ENCODE data around the gene ESYT1.

ESYT1 gene

DNA sequence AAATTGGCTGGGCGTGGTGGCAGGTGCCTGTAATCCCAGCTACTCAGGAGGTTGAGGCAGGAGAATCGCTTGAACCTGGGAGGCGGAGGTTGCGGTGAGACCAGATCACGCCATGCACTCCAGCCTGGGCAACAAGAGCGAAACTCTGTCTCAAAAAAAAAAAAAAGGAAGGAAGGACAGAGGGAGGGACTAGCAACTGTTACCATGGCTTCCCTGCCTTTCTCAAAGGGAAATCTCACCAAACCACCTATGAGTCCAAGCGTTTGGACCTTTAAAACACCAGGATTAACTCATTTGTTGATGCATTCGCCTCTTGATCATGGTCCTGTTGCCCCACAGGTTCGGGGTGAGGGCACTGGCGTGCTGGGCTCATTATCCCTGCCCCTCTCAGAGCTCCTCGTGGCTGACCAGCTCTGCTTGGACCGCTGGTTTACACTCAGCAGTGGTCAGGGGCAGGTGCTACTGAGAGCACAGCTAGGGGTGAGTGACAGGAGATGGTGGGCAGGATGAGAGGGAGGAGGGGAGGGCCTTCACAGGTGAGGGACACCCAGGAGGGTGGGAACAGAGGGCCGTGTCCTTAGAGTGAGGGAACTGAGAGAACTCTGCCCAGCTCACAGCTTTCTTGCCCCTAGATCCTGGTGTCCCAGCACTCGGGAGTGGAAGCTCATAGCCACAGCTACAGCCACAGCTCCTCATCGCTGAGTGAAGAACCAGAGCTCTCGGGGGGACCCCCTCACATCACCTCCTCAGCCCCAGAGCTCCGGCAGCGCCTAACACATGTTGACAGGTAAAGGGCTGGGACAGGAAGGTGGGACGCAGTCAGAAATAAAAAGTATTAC is 14.1 kb downstream of the ESYT1 start:
- no peak for DNase-seq
- H3K27ac ChIP-seq (ENCODE audit: insufficient read depth, low read length, poor library complexity, severe bottlenecking): peak overlapping the region; percentile 19
- H3K4me1 ChIP-seq (ENCODE audit: control insufficient read depth, insufficient read depth, low read length, poor library complexity, severe bottlenecking): peaks cover 28% of the 10 kb centered on the region
- no peaks in the 10 kb centered on the region for H3K27me3 ChIP-seq (replicated peaks; ENCODE audit: control insufficient read depth, insufficient read depth, low read length, poor library complexity, severe bottlenecking)
- peaks cover 62% of the 10 kb centered on the region for H3K36me3 ChIP-seq (ENCODE audit: control insufficient read depth, insufficient read depth, low read length)
- no peak overlapping the region for H3K4me3 ChIP-seq (ENCODE audit: insufficient read depth, low read depth, low read length, poor library complexity, severe bottlenecking)
- H3K9me3 ChIP-seq (ENCODE audit: control insufficient read depth, low read length): no peaks in the 10 kb centered on the region

DNA sequence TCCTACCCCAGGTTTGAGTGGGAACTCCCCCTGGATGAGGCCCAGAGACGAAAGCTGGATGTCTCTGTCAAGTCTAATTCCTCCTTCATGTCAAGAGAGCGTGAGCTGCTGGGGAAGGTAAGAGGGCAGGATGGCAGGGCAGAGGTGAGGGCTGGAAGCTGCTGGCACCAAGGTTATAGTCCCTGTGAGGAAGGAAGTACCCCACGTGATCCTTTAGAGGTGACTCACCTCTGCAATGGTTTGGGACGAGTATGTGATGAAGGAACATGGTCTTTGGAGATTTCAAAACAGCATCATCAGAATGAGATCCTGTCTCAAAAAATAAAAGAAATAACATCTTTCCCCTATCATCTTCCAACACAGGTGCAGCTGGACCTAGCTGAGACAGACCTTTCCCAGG is 15.2 kb downstream of the ESYT1 start:
- no peak overlapping the region for H3K4me3 ChIP-seq (ENCODE audit: insufficient read depth, low read depth, low read length, poor library complexity, severe bottlenecking)
- H3K36me3 ChIP-seq (ENCODE audit: control insufficient read depth, insufficient read depth, low read length): peaks cover 53% of the 10 kb centered on the region
- no peaks in the 10 kb centered on the region for H3K9me3 ChIP-seq (ENCODE audit: control insufficient read depth, low read length)
- H3K4me1 ChIP-seq (ENCODE audit: control insufficient read depth, insufficient read depth, low read length, poor library complexity, severe bottlenecking): peaks cover 18% of the 10 kb centered on the region
- H3K27me3 ChIP-seq (replicated peaks; ENCODE audit: control insufficient read depth, insufficient read depth, low read length, poor library complexity, severe bottlenecking): no peaks in the 10 kb centered on the region
- H3K27ac ChIP-seq (ENCODE audit: insufficient read depth, low read length, poor library complexity, severe bottlenecking): no peak overlapping the region
- no peak for DNase-seq

DNA sequence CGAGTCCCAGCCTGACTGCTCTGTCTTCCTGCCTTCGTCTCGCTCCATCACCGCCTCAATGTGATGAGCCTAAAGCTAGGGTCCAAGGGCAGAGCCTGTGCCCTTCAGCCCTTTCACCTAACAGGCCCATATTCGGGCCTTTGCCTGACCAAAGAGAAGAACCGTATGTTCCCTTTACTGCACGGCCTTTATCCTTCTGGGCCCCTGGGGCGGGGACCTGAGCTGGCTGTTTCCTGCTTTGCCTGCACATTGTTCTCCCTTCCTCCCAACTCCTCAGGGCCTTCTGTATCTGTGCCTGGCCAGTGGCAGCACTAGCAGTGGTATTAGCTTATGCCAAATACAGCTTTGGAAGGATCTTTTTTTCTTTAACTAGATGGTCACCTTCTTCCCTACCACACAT is 15.8 kb downstream of the ESYT1 start:
- H3K9me3 ChIP-seq (ENCODE audit: control insufficient read depth, low read length): no peaks in the 10 kb centered on the region
- no peak for DNase-seq
- H3K4me3 ChIP-seq (ENCODE audit: insufficient read depth, low read depth, low read length, poor library complexity, severe bottlenecking): no peak overlapping the region
- peaks cover 13% of the 10 kb centered on the region for H3K4me1 ChIP-seq (ENCODE audit: control insufficient read depth, insufficient read depth, low read length, poor library complexity, severe bottlenecking)
- H3K36me3 ChIP-seq (ENCODE audit: control insufficient read depth, insufficient read depth, low read length): peaks cover 49% of the 10 kb centered on the region
- no peaks in the 10 kb centered on the region for H3K27me3 ChIP-seq (replicated peaks; ENCODE audit: control insufficient read depth, insufficient read depth, low read length, poor library complexity, severe bottlenecking)
- H3K27ac ChIP-seq (ENCODE audit: insufficient read depth, low read length, poor library complexity, severe bottlenecking): no peak overlapping the region

DNA sequence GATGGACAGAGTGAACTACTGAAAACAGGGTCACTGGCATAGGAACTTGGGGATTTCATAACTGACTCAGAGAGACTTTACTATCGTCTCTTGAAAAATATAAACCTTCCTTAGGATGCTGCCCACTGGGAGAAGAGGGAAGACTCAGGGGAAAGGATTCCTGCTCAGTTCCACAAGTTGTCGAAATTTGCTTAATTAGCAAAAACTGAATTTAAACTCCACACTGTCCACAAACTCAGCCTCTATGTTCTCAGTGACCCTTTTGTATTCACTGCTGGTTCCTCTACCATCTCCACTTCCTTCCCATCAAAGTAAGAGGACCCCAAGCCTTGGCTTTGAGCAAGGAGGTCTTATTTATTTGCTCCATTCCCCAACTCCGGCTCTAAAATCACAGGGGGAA is 17.1 kb downstream of the ESYT1 start:
- no peak overlapping the region for H3K27ac ChIP-seq (ENCODE audit: insufficient read depth, low read length, poor library complexity, severe bottlenecking)
- no peak overlapping the region for H3K4me3 ChIP-seq (ENCODE audit: insufficient read depth, low read depth, low read length, poor library complexity, severe bottlenecking)
- H3K4me1 ChIP-seq (ENCODE audit: control insufficient read depth, insufficient read depth, low read length, poor library complexity, severe bottlenecking): peaks cover 13% of the 10 kb centered on the region
- H3K27me3 ChIP-seq (replicated peaks; ENCODE audit: control insufficient read depth, insufficient read depth, low read length, poor library complexity, severe bottlenecking): no peaks in the 10 kb centered on the region
- DNase-seq: no peak
- H3K36me3 ChIP-seq (ENCODE audit: control insufficient read depth, insufficient read depth, low read length): peaks cover 43% of the 10 kb centered on the region
- H3K9me3 ChIP-seq (ENCODE audit: control insufficient read depth, low read length): no peaks in the 10 kb centered on the region

DNA sequence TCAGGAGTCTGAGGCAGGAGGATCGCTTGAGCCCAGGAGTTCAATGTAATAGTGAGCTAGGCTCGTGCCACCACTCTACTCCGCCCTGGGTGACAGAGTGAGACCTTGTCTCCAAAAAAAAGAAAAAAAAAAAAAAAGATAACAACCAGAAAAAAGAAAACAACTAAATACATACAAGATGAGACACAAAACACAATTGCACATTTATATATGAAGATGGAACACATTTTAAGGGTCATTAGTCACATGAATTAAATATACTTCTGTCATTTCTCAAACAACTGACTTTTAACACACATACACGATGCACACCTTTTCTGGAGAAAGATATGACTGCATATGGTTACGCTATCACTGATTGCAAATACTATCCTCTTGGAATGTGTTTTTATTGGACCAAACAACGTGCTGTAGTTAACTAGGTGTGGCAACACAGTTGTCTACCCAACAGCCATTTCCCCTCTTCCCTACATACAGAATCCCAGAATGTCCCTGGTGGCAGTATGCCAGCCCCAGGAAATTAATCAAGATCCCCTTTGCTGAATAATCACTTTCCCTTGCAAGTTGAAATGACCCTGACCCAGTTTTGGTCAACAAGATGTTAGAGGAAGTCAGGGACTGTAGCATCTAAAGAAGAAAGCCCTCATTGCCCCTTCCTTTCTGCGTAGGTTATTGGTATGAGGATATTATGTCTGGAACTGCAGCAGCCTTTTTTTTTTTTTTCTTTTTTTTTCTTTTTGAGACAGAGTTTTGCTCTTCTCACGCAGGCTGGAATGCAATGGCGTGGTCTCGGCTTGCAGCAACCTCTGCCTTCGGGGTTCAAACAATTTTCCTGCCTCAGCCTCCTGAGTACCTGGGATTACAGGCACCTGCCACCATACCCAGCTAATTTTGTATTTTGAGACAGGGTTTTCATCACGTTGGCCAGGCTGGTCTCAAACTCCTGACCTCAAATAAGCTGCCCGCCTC is 18.7 kb downstream of the ESYT1 start:
- Histone ChIP-seq H3K27ac (ENCODE audit: insufficient read depth, low read length, poor library complexity, severe bottlenecking) (no peak overlapping the region), H3K36me3 (ENCODE audit: control insufficient read depth, insufficient read depth, low read length) (peaks cover 35% of the 10 kb centered on the region), H3K4me1 (ENCODE audit: control insufficient read depth, insufficient read depth, low read length, poor library complexity, severe bottlenecking) (peaks cover 22% of the 10 kb centered on the region), H3K9me3 (ENCODE audit: control insufficient read depth, low read length) (no peaks in the 10 kb centered on the region), H3K4me3 (ENCODE audit: insufficient read depth, low read depth, low read length, poor library complexity, severe bottlenecking) (no peak overlapping the region), H3K27me3 (replicated peaks; ENCODE audit: control insufficient read depth, insufficient read depth, low read length, poor library complexity, severe bottlenecking) (no peaks in the 10 kb centered on the region)
- no peak for DNase-seq

DNA sequence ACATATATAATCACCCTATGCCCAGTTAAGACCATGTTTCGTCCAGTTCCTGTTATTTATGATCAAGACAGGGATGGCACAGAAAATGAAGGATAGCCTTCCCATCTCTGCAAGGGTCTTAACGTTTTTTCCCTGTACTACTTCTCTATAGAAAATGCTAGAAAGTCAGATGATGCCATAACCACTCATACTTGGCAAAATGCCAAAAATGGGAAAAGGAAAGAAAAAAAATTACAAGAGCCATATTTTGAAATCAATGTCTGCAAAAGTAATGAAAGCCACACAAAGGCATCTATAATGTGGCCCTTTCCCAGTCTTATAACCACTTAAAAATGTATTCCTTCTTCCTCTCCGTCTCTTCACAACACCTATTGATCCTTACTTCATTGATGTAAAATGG is 22.5 kb downstream of the ESYT1 start:
- DNase-seq: no peak
- Histone ChIP-seq H3K4me3 (ENCODE audit: insufficient read depth, low read depth, low read length, poor library complexity, severe bottlenecking) (no peak overlapping the region), H3K36me3 (ENCODE audit: control insufficient read depth, insufficient read depth, low read length) (no peaks in the 10 kb centered on the region), H3K9me3 (ENCODE audit: control insufficient read depth, low read length) (no peaks in the 10 kb centered on the region), H3K27me3 (replicated peaks; ENCODE audit: control insufficient read depth, insufficient read depth, low read length, poor library complexity, severe bottlenecking) (no peaks in the 10 kb centered on the region), H3K4me1 (ENCODE audit: control insufficient read depth, insufficient read depth, low read length, poor library complexity, severe bottlenecking) (peaks cover 21% of the 10 kb centered on the region), H3K27ac (ENCODE audit: insufficient read depth, low read length, poor library complexity, severe bottlenecking) (no peak overlapping the region)

DNA sequence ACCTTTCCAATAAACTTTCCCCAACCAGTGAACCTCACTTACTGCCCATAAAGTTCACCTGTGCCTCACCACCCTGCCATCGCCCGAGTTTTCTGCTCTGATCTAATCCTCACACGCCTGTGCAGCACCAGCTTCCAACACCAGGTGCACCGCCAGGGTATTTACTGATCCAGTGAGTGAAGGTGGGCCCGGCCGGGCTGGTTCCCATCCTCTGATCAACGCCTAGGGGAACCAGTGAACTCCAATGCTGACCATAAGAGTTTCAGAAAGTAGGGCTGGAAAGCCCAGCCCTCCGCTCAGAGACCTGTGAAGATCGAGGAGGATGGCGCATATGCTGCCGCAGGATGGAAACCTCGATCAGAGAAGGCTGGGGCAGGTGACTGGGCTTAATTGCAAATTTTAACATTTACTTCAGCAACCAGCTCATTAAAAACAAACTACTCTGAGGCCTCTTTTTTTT is 23.6 kb downstream of the ESYT1 start:
- peaks cover 21% of the 10 kb centered on the region for H3K4me1 ChIP-seq (ENCODE audit: control insufficient read depth, insufficient read depth, low read length, poor library complexity, severe bottlenecking)
- DNase-seq: peak; percentile 26 to 52 (median 47)
- peak overlapping the region; percentile 88 for H3K27ac ChIP-seq (ENCODE audit: insufficient read depth, low read length, poor library complexity, severe bottlenecking)
- no peaks in the 10 kb centered on the region for H3K27me3 ChIP-seq (replicated peaks; ENCODE audit: control insufficient read depth, insufficient read depth, low read length, poor library complexity, severe bottlenecking)
- no peaks in the 10 kb centered on the region for H3K9me3 ChIP-seq (ENCODE audit: control insufficient read depth, low read length)
- H3K4me3 ChIP-seq (ENCODE audit: insufficient read depth, low read depth, low read length, poor library complexity, severe bottlenecking): peak overlapping the region; percentile 55
- no peaks in the 10 kb centered on the region for H3K36me3 ChIP-seq (ENCODE audit: control insufficient read depth, insufficient read depth, low read length)

DNA sequence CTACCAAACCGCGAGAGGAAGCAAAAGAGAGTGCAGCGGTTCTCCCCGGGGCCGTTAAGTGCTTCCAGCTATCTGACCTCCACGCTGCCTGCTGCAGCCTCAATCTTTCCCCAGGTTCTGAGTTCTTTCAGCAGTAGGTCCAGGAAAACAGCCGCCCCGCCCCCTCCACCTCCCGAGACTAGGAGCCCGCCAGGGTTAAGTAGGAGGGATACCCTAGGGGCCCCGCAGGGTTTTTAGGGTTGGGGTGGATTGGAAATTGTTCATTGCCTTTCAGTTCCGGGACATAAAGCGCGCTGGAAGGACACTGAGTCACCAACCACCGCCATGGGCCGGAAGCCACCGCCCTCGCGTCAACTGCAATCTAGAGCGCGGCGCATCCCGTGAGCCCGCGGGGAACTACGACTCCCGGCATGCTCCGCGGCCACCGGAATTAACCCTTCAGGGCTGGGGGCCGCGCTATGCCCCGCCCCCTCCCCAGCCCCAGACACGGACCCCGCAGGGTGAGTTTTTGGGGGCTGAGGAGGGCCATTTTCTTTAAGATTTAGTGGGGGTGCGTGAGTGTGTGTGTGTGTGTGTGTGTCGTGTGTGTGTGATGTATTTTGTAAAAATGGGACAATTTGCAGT is 24.2 kb downstream of the ESYT1 start, which contains the start of gene MYL6B:
Gene MYL6B, plus strand, starts transcription at position 456 of the 624 bp plus-strand sequence. CDS start 1,332 bp downstream, outside the sequence.
- peak within 1 kb of the TSS; percentile 55 for H3K4me3 ChIP-seq (ENCODE audit: insufficient read depth, low read depth, low read length, poor library complexity, severe bottlenecking)
- peak; percentile 82 to 87 (median 85) for DNase-seq
- no peaks in the 10 kb centered on the region for H3K36me3 ChIP-seq (ENCODE audit: control insufficient read depth, insufficient read depth, low read length)
- H3K27ac ChIP-seq (ENCODE audit: insufficient read depth, low read length, poor library complexity, severe bottlenecking): peak within 1 kb of the TSS; percentile 88
- H3K4me1 ChIP-seq (ENCODE audit: control insufficient read depth, insufficient read depth, low read length, poor library complexity, severe bottlenecking): peaks cover 23% of the 10 kb centered on the region
- no peaks in the 10 kb centered on the region for H3K9me3 ChIP-seq (ENCODE audit: control insufficient read depth, low read length)
- H3K27me3 ChIP-seq (replicated peaks; ENCODE audit: control insufficient read depth, insufficient read depth, low read length, poor library complexity, severe bottlenecking): no peaks in the 10 kb centered on the region

DNA sequence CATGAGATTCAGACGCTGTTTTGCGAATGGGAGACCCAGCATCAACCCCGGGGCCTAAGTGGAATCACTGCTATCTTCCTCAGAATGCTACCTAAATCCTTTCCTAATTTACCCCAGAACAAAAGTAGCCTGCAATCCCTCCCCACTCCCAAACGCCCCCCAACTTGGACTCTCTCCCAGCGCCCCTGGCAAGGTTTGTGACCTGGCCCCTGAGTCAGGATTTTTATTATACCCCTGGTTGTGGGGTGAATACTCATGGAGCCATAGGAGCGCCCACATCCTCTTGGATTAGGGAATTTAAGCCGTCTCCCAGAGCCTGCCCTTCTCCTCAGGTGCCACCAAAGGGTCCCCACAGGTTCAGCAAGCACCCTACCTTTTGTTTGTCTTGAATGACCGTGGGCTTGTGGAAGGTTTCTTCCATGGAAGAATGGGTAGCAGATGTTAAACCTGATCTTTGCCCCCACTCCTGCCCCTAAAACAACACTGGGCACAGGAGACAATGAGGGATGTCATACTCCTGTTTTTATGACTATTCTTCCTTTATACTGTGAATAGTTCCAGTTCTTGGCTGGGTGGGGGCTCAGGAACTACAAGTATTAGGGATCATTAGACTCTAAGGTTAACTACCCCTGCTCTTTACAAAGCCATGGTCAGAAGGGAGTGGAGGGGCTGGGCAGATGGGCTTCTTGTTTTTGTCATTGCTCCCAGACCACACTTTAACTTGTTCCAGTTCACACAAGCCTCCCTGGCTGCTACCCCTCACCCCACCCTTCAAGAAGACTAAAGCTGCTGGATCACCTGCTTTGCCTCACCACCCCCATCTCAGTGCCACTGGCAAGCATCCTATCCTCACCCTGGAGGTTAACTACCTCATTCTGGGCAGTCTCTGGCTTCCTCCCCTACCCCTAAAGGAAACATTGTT is 24.9 kb downstream of the ESYT1 start:
- Histone ChIP-seq H3K27me3 (replicated peaks; ENCODE audit: control insufficient read depth, insufficient read depth, low read length, poor library complexity, severe bottlenecking) (no peaks in the 10 kb centered on the region), H3K9me3 (ENCODE audit: control insufficient read depth, low read length) (no peaks in the 10 kb centered on the region), H3K27ac (ENCODE audit: insufficient read depth, low read length, poor library complexity, severe bottlenecking) (peak overlapping the region; percentile 88), H3K4me3 (ENCODE audit: insufficient read depth, low read depth, low read length, poor library complexity, severe bottlenecking) (peak overlapping the region; percentile 55), H3K4me1 (ENCODE audit: control insufficient read depth, insufficient read depth, low read length, poor library complexity, severe bottlenecking) (peaks cover 28% of the 10 kb centered on the region), H3K36me3 (ENCODE audit: control insufficient read depth, insufficient read depth, low read length) (no peaks in the 10 kb centered on the region)
- DNase-seq: no peak
